Measurements from ENCODE around the gene HERPUD2.

DNA sequence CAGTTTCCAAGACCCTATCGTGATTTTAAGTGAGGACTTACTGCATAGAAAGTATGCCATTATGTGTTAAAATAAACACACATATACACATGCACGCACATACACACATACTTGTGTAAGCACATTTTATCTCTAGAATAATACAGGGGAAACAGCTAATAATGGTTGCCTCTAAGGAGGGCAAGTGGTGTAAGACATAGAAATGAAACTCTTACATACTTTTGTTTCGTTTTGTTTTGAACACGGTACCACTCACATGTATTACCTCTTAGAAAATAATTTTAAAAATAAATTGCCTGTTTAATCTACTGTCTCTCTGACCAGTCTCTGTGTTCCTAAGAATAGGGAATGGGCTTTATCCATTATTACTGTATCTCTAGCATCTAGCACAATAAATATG lies 49.2 kb downstream of the HERPUD2 start:
- TF ChIP-seq, protein P1, sequence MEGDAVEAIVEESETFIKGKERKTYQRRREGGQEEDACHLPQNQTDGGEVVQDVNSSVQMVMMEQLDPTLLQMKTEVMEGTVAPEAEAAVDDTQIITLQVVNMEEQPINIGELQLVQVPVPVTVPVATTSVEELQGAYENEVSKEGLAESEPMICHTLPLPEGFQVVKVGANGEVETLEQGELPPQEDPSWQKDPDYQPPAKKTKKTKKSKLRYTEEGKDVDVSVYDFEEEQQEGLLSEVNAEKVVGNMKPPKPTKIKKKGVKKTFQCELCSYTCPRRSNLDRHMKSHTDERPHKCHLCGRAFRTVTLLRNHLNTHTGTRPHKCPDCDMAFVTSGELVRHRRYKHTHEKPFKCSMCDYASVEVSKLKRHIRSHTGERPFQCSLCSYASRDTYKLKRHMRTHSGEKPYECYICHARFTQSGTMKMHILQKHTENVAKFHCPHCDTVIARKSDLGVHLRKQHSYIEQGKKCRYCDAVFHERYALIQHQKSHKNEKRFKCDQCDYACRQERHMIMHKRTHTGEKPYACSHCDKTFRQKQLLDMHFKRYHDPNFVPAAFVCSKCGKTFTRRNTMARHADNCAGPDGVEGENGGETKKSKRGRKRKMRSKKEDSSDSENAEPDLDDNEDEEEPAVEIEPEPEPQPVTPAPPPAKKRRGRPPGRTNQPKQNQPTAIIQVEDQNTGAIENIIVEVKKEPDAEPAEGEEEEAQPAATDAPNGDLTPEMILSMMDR (IDR thresholded peaks at IDR 0.05): no peak
- TF ChIP-seq, protein P2, sequence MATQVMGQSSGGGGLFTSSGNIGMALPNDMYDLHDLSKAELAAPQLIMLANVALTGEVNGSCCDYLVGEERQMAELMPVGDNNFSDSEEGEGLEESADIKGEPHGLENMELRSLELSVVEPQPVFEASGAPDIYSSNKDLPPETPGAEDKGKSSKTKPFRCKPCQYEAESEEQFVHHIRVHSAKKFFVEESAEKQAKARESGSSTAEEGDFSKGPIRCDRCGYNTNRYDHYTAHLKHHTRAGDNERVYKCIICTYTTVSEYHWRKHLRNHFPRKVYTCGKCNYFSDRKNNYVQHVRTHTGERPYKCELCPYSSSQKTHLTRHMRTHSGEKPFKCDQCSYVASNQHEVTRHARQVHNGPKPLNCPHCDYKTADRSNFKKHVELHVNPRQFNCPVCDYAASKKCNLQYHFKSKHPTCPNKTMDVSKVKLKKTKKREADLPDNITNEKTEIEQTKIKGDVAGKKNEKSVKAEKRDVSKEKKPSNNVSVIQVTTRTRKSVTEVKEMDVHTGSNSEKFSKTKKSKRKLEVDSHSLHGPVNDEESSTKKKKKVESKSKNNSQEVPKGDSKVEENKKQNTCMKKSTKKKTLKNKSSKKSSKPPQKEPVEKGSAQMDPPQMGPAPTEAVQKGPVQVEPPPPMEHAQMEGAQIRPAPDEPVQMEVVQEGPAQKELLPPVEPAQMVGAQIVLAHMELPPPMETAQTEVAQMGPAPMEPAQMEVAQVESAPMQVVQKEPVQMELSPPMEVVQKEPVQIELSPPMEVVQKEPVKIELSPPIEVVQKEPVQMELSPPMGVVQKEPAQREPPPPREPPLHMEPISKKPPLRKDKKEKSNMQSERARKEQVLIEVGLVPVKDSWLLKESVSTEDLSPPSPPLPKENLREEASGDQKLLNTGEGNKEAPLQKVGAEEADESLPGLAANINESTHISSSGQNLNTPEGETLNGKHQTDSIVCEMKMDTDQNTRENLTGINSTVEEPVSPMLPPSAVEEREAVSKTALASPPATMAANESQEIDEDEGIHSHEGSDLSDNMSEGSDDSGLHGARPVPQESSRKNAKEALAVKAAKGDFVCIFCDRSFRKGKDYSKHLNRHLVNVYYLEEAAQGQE (IDR thresholded peaks at IDR 0.05; ENCODE audit: insufficient read depth in 1 of 2, low read depth in 2 of 2, low read length in 1 of 2): no peak
- no peak for TF ChIP-seq TCF7L2 (IDR thresholded peaks at IDR 0.05; ENCODE audit: low read depth, low read length)
- no peak for TF ChIP-seq SIN3A (IDR thresholded peaks at IDR 0.05; ENCODE audit: borderline replicate concordance, insufficient read depth, low read depth, low read length)

Data from Panc1 (cell line).